ENCODE measurements around the gene DNAJC7. TPM values are rescaled to one million over a fixed set of nuclear protein-coding genes. Genes with fewer than 3 reads are reported as not detected.

Gene DNAJC7
- total and polyA plus RNA-seq, 2 experiments from 2014 or later: 50.1 to 73.6 TPM

GRCh38 chr17:41987642-41988041 is 29.6 kb downstream of the DNAJC7 start:
- WGBS (ENCODE audit: low lambda C conversion rate, missing lambda C conversion rate): 96% methylated on average over 3 of the region's 3 CpGs
- no peak for DNase-seq (ENCODE audit: low spot score)
- peaks cover 7% of the 10 kb centered on the region for H3K36me3 ChIP-seq (replicated peaks; ENCODE audit: insufficient read depth, low read depth)

DNA sequence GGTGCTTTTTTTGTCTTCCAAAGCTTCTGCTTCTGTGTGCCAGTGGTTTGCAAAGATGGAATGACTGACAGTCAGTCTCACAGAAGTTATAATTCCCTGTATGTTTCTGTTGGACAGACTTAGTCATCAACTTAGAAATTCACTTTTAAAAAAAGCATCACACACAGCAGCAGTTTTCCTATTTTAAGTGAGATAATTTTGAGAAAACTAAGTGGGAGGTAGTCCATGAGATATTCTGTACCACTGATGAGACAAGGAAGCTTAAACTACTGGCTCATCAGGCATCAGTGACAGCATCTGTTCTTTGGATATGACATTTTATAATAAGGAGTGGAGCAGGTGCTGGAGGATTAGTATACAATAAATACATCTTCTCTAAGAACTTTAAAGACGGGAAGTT is 30.6 kb downstream of the DNAJC7 start:
- Histone ChIP-seq H3K9me3 (ENCODE audit: low read depth) (no peaks in the 10 kb centered on the region), H3K27ac (no peak overlapping the region), H3K27me3 (no peaks in the 10 kb centered on the region), H3K4me2 (no peak overlapping the region), H2AFZ (no peak overlapping the region), H3K36me3 (replicated peaks; ENCODE audit: insufficient read depth, low read depth) (peaks cover 4% of the 10 kb centered on the region), H4K20me1 (ENCODE audit: insufficient read depth, poor library complexity, severe bottlenecking) (no peaks in the 10 kb centered on the region), H3K79me2 (peaks cover 6% of the 10 kb centered on the region), H3K4me1 (ENCODE audit: insufficient read depth) (peaks cover 22% of the 10 kb centered on the region), H3K9me2 (replicated peaks; ENCODE audit: insufficient read depth) (no peaks in the 10 kb centered on the region), H3K4me3 (no peak overlapping the region)
- TF ChIP-seq EZH2 (IDR thresholded peaks at IDR 0.05; ENCODE audit: borderline replicate concordance): no peak
- no peak for TF ChIP-seq CTCF (IDR thresholded peaks at IDR 0.05; ENCODE audit: poor library complexity)
- no peak for TF ChIP-seq EZH2phosphoT487 (IDR thresholded peaks at IDR 0.05; ENCODE audit: low read depth, severe bottlenecking, unreplicated experiment)
- WGBS (ENCODE audit: low lambda C conversion rate, missing lambda C conversion rate): 88% methylated on average over 1 of the region's 1 CpG
- DNase-seq (ENCODE audit: low spot score): no peak

More at GRCh38 chr17:41987642-41988041, 29.6 kb downstream of the DNAJC7 start:
- Histone ChIP-seq H2AFZ (no peak overlapping the region), H3K4me1 (ENCODE audit: insufficient read depth) (peaks cover 18% of the 10 kb centered on the region), H3K4me3 (no peak overlapping the region), H3K4me2 (no peak overlapping the region), H3K27ac (no peak overlapping the region), H3K9me3 (ENCODE audit: low read depth) (no peaks in the 10 kb centered on the region), H3K9me2 (replicated peaks; ENCODE audit: insufficient read depth) (no peaks in the 10 kb centered on the region), H4K20me1 (ENCODE audit: insufficient read depth, poor library complexity, severe bottlenecking) (no peaks in the 10 kb centered on the region), H3K27me3 (no peaks in the 10 kb centered on the region), H3K79me2 (peaks cover 6% of the 10 kb centered on the region)
- no peak for TF ChIP-seq CTCF (IDR thresholded peaks at IDR 0.05; ENCODE audit: poor library complexity)
- TF ChIP-seq EZH2phosphoT487 (IDR thresholded peaks at IDR 0.05; ENCODE audit: low read depth, severe bottlenecking, unreplicated experiment): no peak
- TF ChIP-seq EZH2 (IDR thresholded peaks at IDR 0.05; ENCODE audit: borderline replicate concordance): no peak

GRCh38 chr17:41985919-41986318 is 31.3 kb downstream of the DNAJC7 start:
- DNase-seq (ENCODE audit: low spot score): no peak
- Histone ChIP-seq H3K4me1 (ENCODE audit: insufficient read depth) (peaks cover 22% of the 10 kb centered on the region), H3K9me3 (ENCODE audit: low read depth) (no peaks in the 10 kb centered on the region), H4K20me1 (ENCODE audit: insufficient read depth, poor library complexity, severe bottlenecking) (no peaks in the 10 kb centered on the region), H3K79me2 (peaks cover 2% of the 10 kb centered on the region), H2AFZ (no peak overlapping the region), H3K4me2 (no peak overlapping the region), H3K27ac (no peak overlapping the region), H3K4me3 (no peak overlapping the region), H3K36me3 (replicated peaks; ENCODE audit: insufficient read depth, low read depth) (peaks cover 4% of the 10 kb centered on the region), H3K27me3 (no peaks in the 10 kb centered on the region), H3K9me2 (replicated peaks; ENCODE audit: insufficient read depth) (no peaks in the 10 kb centered on the region)
- WGBS (ENCODE audit: low lambda C conversion rate, missing lambda C conversion rate): 94% methylated on average over 8 of the region's 8 CpGs
- TF ChIP-seq EZH2 (IDR thresholded peaks at IDR 0.05; ENCODE audit: borderline replicate concordance) (no peak), EZH2phosphoT487 (IDR thresholded peaks at IDR 0.05; ENCODE audit: low read depth, severe bottlenecking, unreplicated experiment) (no peak), CTCF (IDR thresholded peaks at IDR 0.05; ENCODE audit: poor library complexity) (no peak)

DNA sequence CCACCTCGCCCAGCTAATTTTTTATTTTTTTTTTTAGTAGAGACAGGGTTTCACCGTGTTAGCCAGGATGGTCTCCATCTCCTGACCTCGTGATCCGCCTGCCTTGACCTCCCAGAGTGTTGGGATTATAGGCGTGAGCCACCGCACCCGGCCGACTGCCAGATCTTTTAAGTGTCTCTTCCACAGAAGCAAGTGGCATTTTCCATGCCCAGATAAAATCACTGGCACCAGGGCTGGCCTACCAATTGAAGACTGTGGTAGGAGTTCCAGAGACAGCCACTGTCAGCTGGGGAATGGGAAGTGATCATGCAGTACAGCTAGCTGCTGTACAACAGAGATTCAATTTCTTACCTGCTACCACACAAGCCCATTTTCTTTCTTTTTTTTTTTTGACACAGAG is 32.8 kb downstream of the DNAJC7 start:
- Histone ChIP-seq H3K9me3 (ENCODE audit: low read depth) (no peaks in the 10 kb centered on the region), H3K27ac (no peak overlapping the region), H3K36me3 (replicated peaks; ENCODE audit: insufficient read depth, low read depth) (peaks cover 4% of the 10 kb centered on the region), H3K27me3 (no peaks in the 10 kb centered on the region), H3K4me1 (ENCODE audit: insufficient read depth) (peaks cover 11% of the 10 kb centered on the region), H3K79me2 (no peaks in the 10 kb centered on the region), H3K9me2 (replicated peaks; ENCODE audit: insufficient read depth) (no peaks in the 10 kb centered on the region), H2AFZ (no peak overlapping the region), H4K20me1 (ENCODE audit: insufficient read depth, poor library complexity, severe bottlenecking) (no peaks in the 10 kb centered on the region), H3K4me3 (no peak overlapping the region), H3K4me2 (no peak overlapping the region)
- TF ChIP-seq CTCF (IDR thresholded peaks at IDR 0.05; ENCODE audit: poor library complexity) (no peak), EZH2 (IDR thresholded peaks at IDR 0.05; ENCODE audit: borderline replicate concordance) (no peak), EZH2phosphoT487 (IDR thresholded peaks at IDR 0.05; ENCODE audit: low read depth, severe bottlenecking, unreplicated experiment) (no peak)
- no peak for DNase-seq (ENCODE audit: low spot score)
- WGBS (ENCODE audit: low lambda C conversion rate, missing lambda C conversion rate): over 99% methylated on average over 8 of the region's 8 CpGs

Data from hepatocyte (in vitro differentiated cells).